Heart right ventricle (tissue), 16 donors: ENCODE results near the gene FBLN5. TPM values are rescaled to one million over a fixed set of nuclear protein-coding genes. Genes with fewer than 3 reads are reported as not detected.
A peak's percentile ranks its signal among the peaks of the same experiment; 100 is the strongest.

Experiments
- ATAC-seq, 8 donors: fragments of 200-7000 bp; cut with Tn5 transposase; one replicate each; pipeline ENCODE4 v1.9.1; 2020; ENCODE audit warnings: mild to moderate bottlenecking in 8 of 8, moderate library complexity in 8 of 8, moderate number of reproducible peaks in 1 of 8
- DNase-seq, 2 donors: peaks; one replicate each; pipeline ENCODE4 v3.0.0-alpha.2; 2020
- H3K27ac ChIP-seq, 10 donors: fragments of 200-600 bp; sonication (generic) in 2 of 10; one replicate each; pipeline versions ENCODE4 v1.5.0 to v1.8.0; 2020 to 2022; ENCODE audit warnings: mild to moderate bottlenecking in 3 of 10
- H3K27me3 ChIP-seq, 7 donors: fragments of 200-600 bp; one replicate each; pipeline ENCODE4 v1.8.0; 2021 to 2022; ENCODE audit warnings: mild to moderate bottlenecking in 2 of 7
- H3K36me3 ChIP-seq, 9 donors: fragments of 200-600 bp; sonication (generic) in 1 of 9; one replicate each; pipeline versions ENCODE4 v1.5.0 to v1.8.0; 2020 to 2022; ENCODE audit warnings: mild to moderate bottlenecking in 2 of 9
- H3K4me1 ChIP-seq, 9 donors: fragments of 200-600 bp; sonication (generic) in 1 of 9; one replicate each; pipeline versions ENCODE4 v1.5.0 to v1.8.0; 2020 to 2022; ENCODE audit warnings: mild to moderate bottlenecking in 4 of 9
- H3K4me3 ChIP-seq, 10 donors: fragments of 200-600 bp; sonication (generic) in 2 of 10; one replicate each; pipeline versions ENCODE4 v1.5.0 to v1.8.0; 2020 to 2022; ENCODE audit warnings: mild to moderate bottlenecking in 7 of 10, moderate library complexity in 2 of 10
- H3K9me3 ChIP-seq, 11 donors: fragments of 200-600 bp in 10 of 11; sonication (generic) in 2 of 11; one replicate each; pipeline versions ENCODE4 v1.5.0 to v1.8.0; 2013 to 2022; ENCODE audit warnings: mild to moderate bottlenecking in 2 of 11, control low read depth in 1 of 11, moderate library complexity in 1 of 11
- CTCF ChIP-seq, 9 donors: fragments of 200-600 bp; sonication (generic) in 2 of 9; IDR thresholded peaks; one replicate each; pipeline versions ENCODE4 v1.5.0 to v1.8.0; 2021 to 2022; ENCODE audit warnings: antibody characterized with exemption in 9 of 9, mild to moderate bottlenecking in 5 of 9, moderate library complexity in 1 of 9
- WGBS, 2 donors: extraction: QIAGEN DNeasy Blood & Tissue Kit; methylation state at CpG; one replicate each; pipeline ENCODE4 v1.1.7; 2013; ENCODE audit warnings: inconsistent platforms in 1 of 2; 5-methylcytosine and 5-hydroxymethylcytosine counted together
- intact Hi-C, 10 donors: fragments of 100-400 bp; cut with DNase I; formaldehyde crosslinking; loops; one replicate each; pipeline versions ENCODE4 v1.11.1 to v1.14.2; 2022
- polyA plus RNA-seq, 2 donors: library from polyadenylated mRNA; stranded (reverse); fragments of 200-250 nt; gene quantifications; one replicate each; pipeline ENCODE4 v1.2.3, GENCODE V29; 2013
- total RNA-seq, 10 donors: library from RNA; stranded (reverse); fragmentation: NEBNext Ultra II Directional in 3 of 10; extraction: Animal tissue kit (Norgen Biotek cat#: 25700) in 3 of 10; gene quantifications; one replicate each; pipeline versions ENCODE4 v1.2.1 to v1.2.4, GENCODE V29; 2021 to 2023
- donor health status: Arrhythmogenic right ventricular cardiomyopathy.
- donor health status: ischemic (EF 13 %, LVEDD 7.1; RV severe dilation, severe dysfunction).
- donor health status: healthy with polysubstance abuse.
- donor health status: DM: no; HTN: yes; CAD: no.
- donor health status: DM: no; HTN: no; CAD: no.
- donor health status: ischemic (EF 25% LVEDD 6.9; RV normal size, moderate dysfunction).
- donor health status: ischemic (EF 25% LVEDD 5.7; RV mildly dilated, moderate dysfunction).
- donor health status: healthy.
- donor health status: DM: yes; HTN: yes; CAD: no.
- donor health status: Ischemic cardiomyopathy.
- donor health status: ischemic (EF 35%, LVEDD 5.7; RV mildly dilated, moderate dysfunction).
- donor health status: nonischemic (EF 11% LVEDD 7.7; RV severe dilation, severe dysfunction).
- donor health status: DM: yes; HTN: yes; CAD: no.
- donor health status: PGD.
- donor health status: ischemic (EF 29% LVEDD 5.4; RV normal size, mild dysfunction).
- donor health status: nonischemic (EF 23%, LVEDD 6.1; RV moderate dilation, normal function).

Gene FBLN5
- total and polyA plus RNA-seq, 12 donors, result 25.3 to 91.5 (median 41.7) TPM

GRCh38 chr14:91906374-91906773, 41.1 kb downstream of the FBLN5 start:
- Histone ChIP-seq H3K27me3 (peaks cover 0 to 6% (median 0%) of the 10 kb centered on the region in 7 donors), H3K27ac (peak overlapping the region in 1 of 10 donors; percentile 26), H3K4me3 (no peak overlapping the region), H3K9me3 (peaks cover 0 to 4% (median 0%) of the 10 kb centered on the region in 11 donors), H3K4me1 (peaks cover 0 to 33% (median 3%) of the 10 kb centered on the region in 9 donors), H3K36me3 (no peaks in the 10 kb centered on the region)
- no peak for TF ChIP-seq CTCF (IDR thresholded peaks at IDR 0.05)
- 91 to 94% methylated on average over 2 of the region's 2 CpGs for WGBS, 2 donors
- intact Hi-C loops, result no loop called here
- ATAC-seq, result no peak
- no peak for DNase-seq

DNA sequence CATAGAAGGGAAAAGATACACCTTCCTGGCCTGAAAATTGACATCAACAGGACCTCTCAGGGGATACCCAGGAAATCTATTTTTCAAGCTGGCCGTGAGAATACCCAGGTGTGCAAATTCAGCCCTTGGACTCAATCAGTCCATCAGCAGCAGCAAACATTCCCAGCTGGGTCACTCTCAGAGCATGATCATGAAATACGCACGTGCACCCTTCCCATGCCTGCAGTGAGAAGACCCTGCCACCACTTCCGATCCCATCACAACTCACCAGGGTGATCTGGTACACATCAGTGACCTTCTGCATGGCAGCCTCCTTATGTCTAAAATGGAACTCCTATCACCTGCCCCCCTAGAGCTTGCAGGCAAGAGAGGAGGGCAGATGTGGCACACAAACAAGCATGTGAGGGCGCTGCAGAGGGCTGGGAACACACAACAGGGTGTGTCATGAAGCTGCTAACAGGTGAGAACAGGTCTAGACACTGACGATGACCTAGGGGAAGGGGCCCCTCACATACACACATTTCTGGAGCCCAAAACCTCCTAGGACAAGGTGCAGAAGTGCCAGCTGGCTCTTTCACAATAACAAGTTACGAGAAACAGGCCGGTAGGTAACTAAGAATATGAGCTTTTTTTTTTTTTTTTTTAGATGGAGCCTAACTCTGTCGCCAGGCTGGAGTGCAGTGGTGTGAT, 42.4 kb downstream of the FBLN5 start:
- 86 to 90% methylated on average over 9 of the region's 9 CpGs for WGBS, 2 donors
- intact Hi-C loops, result no loop called here
- no peaks in the 10 kb centered on the region for H3K36me3 ChIP-seq

DNA sequence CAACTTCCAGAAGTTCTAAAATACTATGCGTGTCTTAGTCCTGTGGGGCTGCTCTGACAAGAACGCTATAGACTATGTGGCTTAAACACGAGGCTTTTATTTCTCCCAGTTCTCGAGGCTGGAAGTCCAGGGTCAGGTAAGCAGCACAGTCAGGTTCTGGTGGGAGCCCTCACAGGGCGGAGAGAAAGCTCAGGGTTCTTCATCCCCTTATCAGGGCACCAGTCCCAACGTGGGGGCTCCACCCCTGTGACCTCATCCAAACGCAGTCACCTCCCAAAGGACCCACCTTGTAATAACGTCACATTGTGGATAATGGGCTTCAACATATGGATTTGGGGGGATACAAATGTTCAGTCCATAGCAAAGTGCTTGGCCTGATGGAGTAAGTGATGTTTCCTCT, 43.0 kb downstream of the FBLN5 start:
- peaks cover 0 to 46% (median 2%) of the 10 kb centered on the region in 9 donors for H3K4me1 ChIP-seq

More for the DNA sequence above, 42.4 kb downstream of the FBLN5 start:
- DNase-seq (no peak), ATAC-seq (no peak)
- Histone ChIP-seq H3K4me1 (peaks cover 0 to 40% (median 0%) of the 10 kb centered on the region in 9 donors), H3K4me3 (no peak overlapping the region), H3K9me3 (peaks cover 0 to 4% (median 0%) of the 10 kb centered on the region in 11 donors), H3K27ac (no peak overlapping the region), H3K27me3 (peaks cover 0 to 6% (median 0%) of the 10 kb centered on the region in 7 donors)
- no peak for TF ChIP-seq CTCF (IDR thresholded peaks at IDR 0.05)

GRCh38 chr14:91903070-91903469, 44.4 kb downstream of the FBLN5 start:
- 22 to 32% methylated on average over 2 of the region's 2 CpGs for WGBS, 2 donors
- no peak for TF ChIP-seq CTCF (IDR thresholded peaks at IDR 0.05)
- no peaks in the 10 kb centered on the region for H3K36me3 ChIP-seq
- DNase-seq (no peak), ATAC-seq (peak in 3 of 8 donors; percentile 22 to 56 (median 41))
- peak overlapping the region in 8 of 10 donors; percentile 43 to 70 (median 62) for H3K27ac ChIP-seq
- peaks cover 0 to 4% (median 0%) of the 10 kb centered on the region in 11 donors for H3K9me3 ChIP-seq
- no peak overlapping the region for H3K4me3 ChIP-seq
- intact Hi-C loops, result no loop called here
- peaks cover 0 to 58% (median 5%) of the 10 kb centered on the region in 9 donors for H3K4me1 ChIP-seq
- peaks cover 0 to 6% (median 0%) of the 10 kb centered on the region in 7 donors for H3K27me3 ChIP-seq

More for the DNA sequence above, 43.0 kb downstream of the FBLN5 start:
- intact Hi-C loops, result no loop called here
- TF ChIP-seq CTCF (IDR thresholded peaks at IDR 0.05), result no peak
- peaks cover 0 to 4% (median 0%) of the 10 kb centered on the region in 11 donors for H3K9me3 ChIP-seq
- DNase-seq, result no peak
- WGBS, 2 donors, result 74 to 75% methylated on average over 8 of the region's 8 CpGs
- H3K27me3 ChIP-seq, result peaks cover 0 to 6% (median 0%) of the 10 kb centered on the region in 7 donors
- H3K27ac ChIP-seq, result peak overlapping the region in 5 of 10 donors; percentile 22 to 70 (median 70)
- no peaks in the 10 kb centered on the region for H3K36me3 ChIP-seq
- ATAC-seq, result no peak
- H3K4me3 ChIP-seq, result no peak overlapping the region
